HEK293 (cell line): Measurements from ENCODE around the gene L3MBTL1.

Source experiments
- CTCF ChIA-PET: fragments of 350-600 bp; formaldehyde crosslinking; extraction: SDS; loops from one replicate; lab custom pipeline; 2021; ENCODE audit warnings: antibody characterized with exemption; lab: Yijun Ruan, JAX
- POLR2A ChIA-PET: fragments of 300-600 bp; formaldehyde crosslinking; extraction: SDS; loops from one replicate; lab custom pipeline; 2020; ENCODE audit warnings: antibody characterized with exemption, inconsistent platforms; lab: Yijun Ruan, JAX
- H3K27ac ChIP-seq: fragments of 200-500 bp; sonication (Bioruptor generic); 2 replicates; pipeline ENCODE4 v1.5.1; 2014; ENCODE audit warnings: low read depth, low read length, control low read depth, inconsistent platforms; ENCODE audit errors: extremely low read depth
- H3K36me3 ChIP-seq, 2 experiments: fragments of 200-500 bp in 1 of 2; sonication (Bioruptor generic) in 1 of 2; 1 replicate in 1 of 2; 2 replicates in 1 of 2; pipeline ENCODE4 v1.5.1; 2014 to 2017; ENCODE audit warnings: inconsistent platforms in 2 of 2, low read length in 2 of 2; ENCODE audit not compliant: control insufficient read depth in 2 of 2, insufficient read depth in 1 of 2
- H3K4me1 ChIP-seq: fragments of 200-500 bp; sonication (Bioruptor generic); 2 replicates; pipeline ENCODE4 v1.5.1; 2014; ENCODE audit warnings: mild to moderate bottlenecking, low read length, inconsistent platforms; ENCODE audit not compliant: control insufficient read depth, insufficient read depth
- H3K4me3 ChIP-seq: 2 replicates; pipeline ENCODE4 v1.5.1; 2011; ENCODE audit warnings: low read depth, mild to moderate bottlenecking, control low read depth, low read length, moderate library complexity
- H3K9me3 ChIP-seq: fragments of 200-500 bp; sonication (Bioruptor generic); 2 replicates; pipeline ENCODE4 v1.5.1; 2014; ENCODE audit warnings: low read depth, low read length, inconsistent platforms; ENCODE audit not compliant: control insufficient read depth, insufficient read depth
- ZFP41 ChIP-seq: fragments of 450-650 bp; formaldehyde crosslinking; IDR thresholded peaks from 2 replicates; pipeline ENCODE4 v1.5.1; 2016; ENCODE audit warnings: missing biosample characterization, missing genetic modification characterization, borderline replicate concordance
- ZNF138 ChIP-seq: fragments of 450-650 bp; formaldehyde crosslinking; IDR thresholded peaks from 2 replicates; pipeline ENCODE4 v1.5.1; 2016; ENCODE audit warnings: missing biosample characterization, missing genetic modification characterization, borderline replicate concordance
- ZNF146 ChIP-seq: fragments of 450-650 bp; formaldehyde crosslinking; IDR thresholded peaks from 2 replicates; pipeline ENCODE4 v1.5.1; 2016; ENCODE audit warnings: missing biosample characterization, missing genetic modification characterization
- ZNF175 ChIP-seq: fragments of 450-650 bp; formaldehyde crosslinking; IDR thresholded peaks from 2 replicates; pipeline ENCODE4 v1.5.1; 2016; ENCODE audit warnings: missing biosample characterization, missing genetic modification characterization
- ZNF2 ChIP-seq: fragments of 450-650 bp; formaldehyde crosslinking; IDR thresholded peaks from 2 replicates; pipeline ENCODE4 v1.5.1; 2016; ENCODE audit warnings: missing biosample characterization, missing genetic modification characterization
- ZNF302 ChIP-seq: fragments of 450-650 bp; formaldehyde crosslinking; IDR thresholded peaks from 2 replicates; pipeline ENCODE4 v1.5.1; 2016; ENCODE audit warnings: missing biosample characterization, missing genetic modification characterization, low read depth
- ZNF354C ChIP-seq: fragments of 450-650 bp; formaldehyde crosslinking; IDR thresholded peaks from 2 replicates; pipeline ENCODE4 v1.5.1; 2016; ENCODE audit warnings: missing biosample characterization, missing genetic modification characterization, low read depth, borderline replicate concordance
- ZNF391 ChIP-seq: fragments of 450-650 bp; formaldehyde crosslinking; IDR thresholded peaks from 2 replicates; pipeline ENCODE4 v1.5.1; 2016; ENCODE audit warnings: low read depth, missing biosample characterization, missing genetic modification characterization, borderline replicate concordance
- TF ChIP-seq, protein P1 (sequence below): fragments of 450-650 bp; formaldehyde crosslinking; IDR thresholded peaks from 2 replicates; pipeline ENCODE4 v1.5.1; 2016; ENCODE audit warnings: missing biosample characterization, missing genetic modification characterization
- TF ChIP-seq, protein P2 (sequence below): fragments of 450-650 bp; formaldehyde crosslinking; IDR thresholded peaks from 2 replicates; pipeline ENCODE4 v1.5.1; 2017; ENCODE audit warnings: missing biosample characterization, missing genetic modification characterization
- TF ChIP-seq, protein P3 (sequence below): fragments of 450-650 bp; formaldehyde crosslinking; conservative IDR thresholded peaks from 2 replicates; pipeline ENCODE4 v1.5.1; 2016; ENCODE audit warnings: low read depth, missing biosample characterization, missing genetic modification characterization

Gene L3MBTL1

DNA sequence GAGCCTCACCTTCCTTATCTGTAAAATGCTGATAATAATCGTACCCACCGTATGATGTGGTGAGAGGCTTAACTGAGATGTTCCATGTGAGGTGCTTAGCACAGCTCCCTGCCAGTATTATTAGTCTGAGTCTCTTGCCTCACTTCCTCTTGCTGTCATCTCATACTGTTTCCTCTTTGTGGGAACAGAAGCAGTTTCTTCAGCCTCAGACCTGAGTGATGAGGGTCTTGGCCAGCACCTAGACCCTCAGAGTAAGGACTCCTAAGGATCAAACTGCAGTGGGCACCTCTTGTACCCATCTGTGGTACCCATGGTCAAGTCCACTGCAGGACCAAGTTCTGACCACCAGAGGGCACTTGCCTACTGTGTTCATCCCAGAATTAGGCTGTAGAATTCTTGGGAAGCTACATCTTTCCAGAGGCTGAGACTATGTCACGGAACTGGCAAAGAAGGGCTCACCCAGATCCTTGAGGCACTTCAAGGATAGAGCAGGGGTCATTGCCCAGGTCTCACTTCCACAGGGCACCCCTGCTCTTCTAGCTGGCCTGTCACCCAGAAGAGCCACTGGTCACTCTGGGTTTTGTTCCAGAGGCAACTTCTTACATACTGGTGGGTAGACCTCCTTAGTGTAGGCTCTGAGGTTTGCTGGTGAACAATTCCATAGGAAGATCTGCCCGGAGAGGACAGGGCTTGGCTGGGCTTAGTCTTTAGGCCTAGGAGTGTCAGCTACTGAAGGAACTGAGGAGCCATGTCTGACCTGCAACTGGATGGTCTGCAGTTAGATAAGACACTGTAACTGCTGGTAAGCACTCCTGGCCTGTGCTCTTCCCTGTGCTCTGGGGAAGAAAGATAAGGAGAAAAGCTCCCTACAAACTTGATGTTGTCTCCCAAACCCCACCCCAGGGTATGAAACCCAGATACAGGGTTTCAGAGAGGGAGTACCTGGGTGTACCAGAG lies 30.7 kb downstream of the L3MBTL1 start (continued):
- 0 out of 2 replicates have a peak, but pooled peaks have one; percentile 30 for TF ChIP-seq ZNF2 (tag by site-specific recombination)
- TF ChIP-seq, all 188 proteins: peak for 5

DNA sequence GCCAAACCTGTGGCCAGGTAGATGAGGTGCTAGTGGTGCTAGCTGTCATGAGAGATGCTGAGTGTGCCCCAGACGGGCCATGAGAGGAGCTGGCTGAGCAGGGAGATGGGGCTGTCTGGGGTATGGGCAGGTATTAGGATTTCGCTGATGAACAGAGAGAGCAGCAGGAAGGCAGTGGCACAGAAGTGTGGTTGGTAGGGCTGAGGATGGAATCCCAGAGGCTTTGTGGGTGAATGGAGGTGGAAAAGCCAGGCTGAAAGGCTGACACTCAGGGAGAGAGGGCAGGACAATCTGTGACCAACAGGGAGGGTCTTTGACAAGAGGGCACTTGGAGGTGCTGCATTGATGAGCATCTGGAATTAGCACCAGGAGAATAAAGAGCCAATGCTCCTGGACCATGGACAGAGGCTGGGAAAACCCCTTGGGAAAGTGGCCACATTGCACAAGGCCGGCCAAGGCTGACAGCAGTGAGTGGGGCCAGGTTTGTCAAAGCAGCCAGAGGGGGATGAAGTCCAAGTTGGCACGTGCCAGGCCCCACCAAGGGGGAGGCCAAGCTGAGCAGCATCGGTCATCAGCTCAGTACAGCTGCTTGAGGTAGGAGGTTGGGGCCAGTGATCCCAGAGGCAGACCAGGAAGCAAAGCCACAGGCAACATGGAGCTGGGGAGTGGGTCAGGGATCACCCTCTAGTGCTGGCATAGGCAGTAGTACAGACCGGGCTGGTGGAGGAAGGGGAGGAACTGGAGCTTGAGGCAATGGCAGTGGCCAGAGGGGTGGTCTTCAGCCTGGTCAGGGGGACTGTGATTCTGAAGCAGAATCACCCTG lies 31.6 kb downstream of the L3MBTL1 start:
- Histone ChIP-seq H3K4me1 (no peaks in the 10 kb centered on the region), H3K36me3 (peaks cover 0 to 96% of the 10 kb centered on the region in 2 experiments; a peak in 1 of 3 replicates), H3K27ac (no peak overlapping the region), H3K4me3 (no peak overlapping the region), H3K9me3 (no peaks in the 10 kb centered on the region)
- ChIA-PET CTCF (interaction anchor here (0.6 to 3.4 kb wide), 27 partner anchors 9 to 638 kb away, joined by 3 to 22 read pairs (median 4); no protein-coding TSS in a partner anchor), POLR2A (interaction anchor here (1.4 kb wide), 1 partner anchor 51 kb away, joined by 4 read pairs; the partner anchor contains the start of gene IFT52)
- no peak for TF ChIP-seq ZNF354C (tag by site-specific recombination)
- no peak for TF ChIP-seq ZNF138 (tag by site-specific recombination)
- no peak for TF ChIP-seq ZNF175 (tag by site-specific recombination)
- TF ChIP-seq, protein P1, sequence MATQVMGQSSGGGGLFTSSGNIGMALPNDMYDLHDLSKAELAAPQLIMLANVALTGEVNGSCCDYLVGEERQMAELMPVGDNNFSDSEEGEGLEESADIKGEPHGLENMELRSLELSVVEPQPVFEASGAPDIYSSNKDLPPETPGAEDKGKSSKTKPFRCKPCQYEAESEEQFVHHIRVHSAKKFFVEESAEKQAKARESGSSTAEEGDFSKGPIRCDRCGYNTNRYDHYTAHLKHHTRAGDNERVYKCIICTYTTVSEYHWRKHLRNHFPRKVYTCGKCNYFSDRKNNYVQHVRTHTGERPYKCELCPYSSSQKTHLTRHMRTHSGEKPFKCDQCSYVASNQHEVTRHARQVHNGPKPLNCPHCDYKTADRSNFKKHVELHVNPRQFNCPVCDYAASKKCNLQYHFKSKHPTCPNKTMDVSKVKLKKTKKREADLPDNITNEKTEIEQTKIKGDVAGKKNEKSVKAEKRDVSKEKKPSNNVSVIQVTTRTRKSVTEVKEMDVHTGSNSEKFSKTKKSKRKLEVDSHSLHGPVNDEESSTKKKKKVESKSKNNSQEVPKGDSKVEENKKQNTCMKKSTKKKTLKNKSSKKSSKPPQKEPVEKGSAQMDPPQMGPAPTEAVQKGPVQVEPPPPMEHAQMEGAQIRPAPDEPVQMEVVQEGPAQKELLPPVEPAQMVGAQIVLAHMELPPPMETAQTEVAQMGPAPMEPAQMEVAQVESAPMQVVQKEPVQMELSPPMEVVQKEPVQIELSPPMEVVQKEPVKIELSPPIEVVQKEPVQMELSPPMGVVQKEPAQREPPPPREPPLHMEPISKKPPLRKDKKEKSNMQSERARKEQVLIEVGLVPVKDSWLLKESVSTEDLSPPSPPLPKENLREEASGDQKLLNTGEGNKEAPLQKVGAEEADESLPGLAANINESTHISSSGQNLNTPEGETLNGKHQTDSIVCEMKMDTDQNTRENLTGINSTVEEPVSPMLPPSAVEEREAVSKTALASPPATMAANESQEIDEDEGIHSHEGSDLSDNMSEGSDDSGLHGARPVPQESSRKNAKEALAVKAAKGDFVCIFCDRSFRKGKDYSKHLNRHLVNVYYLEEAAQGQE (tag by site-specific recombination): peak; percentile 88

DNA sequence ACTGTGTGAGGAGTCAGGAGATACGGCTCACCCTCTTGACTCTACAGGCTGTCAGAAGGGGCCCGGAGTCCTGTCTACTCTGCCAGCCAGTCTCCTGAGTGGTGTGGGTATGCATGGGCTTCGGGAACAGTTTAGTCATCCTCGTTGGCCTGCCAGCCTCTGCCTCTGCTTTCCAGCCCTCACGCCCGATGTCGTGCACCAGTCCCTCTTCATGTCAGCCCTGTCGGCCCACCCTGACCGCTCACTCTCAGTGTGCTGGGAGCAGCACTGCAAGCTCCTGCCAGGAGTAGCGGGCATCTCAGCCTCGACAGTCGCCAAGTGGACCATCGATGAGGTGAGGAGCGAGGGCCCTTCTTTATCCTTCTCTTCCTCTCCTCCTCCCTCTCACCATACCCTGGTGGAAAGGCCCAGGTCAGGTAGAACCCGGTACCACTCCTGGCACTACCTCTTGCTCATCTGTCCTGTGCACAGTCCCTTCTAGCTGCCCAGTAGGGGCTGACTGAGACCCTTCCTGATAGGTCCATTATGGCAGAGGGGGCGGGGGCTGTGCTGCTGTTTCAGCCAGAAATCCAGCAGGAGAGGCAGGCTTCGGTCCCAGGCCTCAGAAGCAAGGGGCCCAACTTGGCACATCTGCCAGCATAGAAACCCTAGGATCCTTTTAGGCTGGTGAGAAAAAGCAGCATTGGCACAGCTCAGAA lies 32.6 kb downstream of the L3MBTL1 start:
- POLR2A ChIA-PET: no interaction called here
- Histone ChIP-seq H3K9me3 (no peaks in the 10 kb centered on the region), H3K4me3 (no peak overlapping the region), H3K36me3 (peaks cover 0 to 91% of the 10 kb centered on the region in 2 experiments; a peak in 1 of 3 replicates), H3K27ac (no peak overlapping the region), H3K4me1 (no peaks in the 10 kb centered on the region)
- CTCF ChIA-PET: interaction anchor here (0.7 to 2.8 kb wide), 3 partner anchors 152 to 552 kb away, joined by 3 to 22 read pairs (median 3); no protein-coding TSS in a partner anchor
- TF ChIP-seq ZNF391 (tag by site-specific recombination) (no peak), ZNF138 (tag by site-specific recombination) (no peak), ZNF302 (no peak), ZNF146 (no peak), ZFP41 (tag by site-specific recombination) (no peak)
- TF ChIP-seq, protein P2, sequence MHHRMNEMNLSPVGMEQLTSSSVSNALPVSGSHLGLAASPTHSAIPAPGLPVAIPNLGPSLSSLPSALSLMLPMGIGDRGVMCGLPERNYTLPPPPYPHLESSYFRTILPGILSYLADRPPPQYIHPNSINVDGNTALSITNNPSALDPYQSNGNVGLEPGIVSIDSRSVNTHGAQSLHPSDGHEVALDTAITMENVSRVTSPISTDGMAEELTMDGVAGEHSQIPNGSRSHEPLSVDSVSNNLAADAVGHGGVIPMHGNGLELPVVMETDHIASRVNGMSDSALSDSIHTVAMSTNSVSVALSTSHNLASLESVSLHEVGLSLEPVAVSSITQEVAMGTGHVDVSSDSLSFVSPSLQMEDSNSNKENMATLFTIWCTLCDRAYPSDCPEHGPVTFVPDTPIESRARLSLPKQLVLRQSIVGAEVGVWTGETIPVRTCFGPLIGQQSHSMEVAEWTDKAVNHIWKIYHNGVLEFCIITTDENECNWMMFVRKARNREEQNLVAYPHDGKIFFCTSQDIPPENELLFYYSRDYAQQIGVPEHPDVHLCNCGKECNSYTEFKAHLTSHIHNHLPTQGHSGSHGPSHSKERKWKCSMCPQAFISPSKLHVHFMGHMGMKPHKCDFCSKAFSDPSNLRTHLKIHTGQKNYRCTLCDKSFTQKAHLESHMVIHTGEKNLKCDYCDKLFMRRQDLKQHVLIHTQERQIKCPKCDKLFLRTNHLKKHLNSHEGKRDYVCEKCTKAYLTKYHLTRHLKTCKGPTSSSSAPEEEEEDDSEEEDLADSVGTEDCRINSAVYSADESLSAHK: no peak
- TF ChIP-seq, protein P3, sequence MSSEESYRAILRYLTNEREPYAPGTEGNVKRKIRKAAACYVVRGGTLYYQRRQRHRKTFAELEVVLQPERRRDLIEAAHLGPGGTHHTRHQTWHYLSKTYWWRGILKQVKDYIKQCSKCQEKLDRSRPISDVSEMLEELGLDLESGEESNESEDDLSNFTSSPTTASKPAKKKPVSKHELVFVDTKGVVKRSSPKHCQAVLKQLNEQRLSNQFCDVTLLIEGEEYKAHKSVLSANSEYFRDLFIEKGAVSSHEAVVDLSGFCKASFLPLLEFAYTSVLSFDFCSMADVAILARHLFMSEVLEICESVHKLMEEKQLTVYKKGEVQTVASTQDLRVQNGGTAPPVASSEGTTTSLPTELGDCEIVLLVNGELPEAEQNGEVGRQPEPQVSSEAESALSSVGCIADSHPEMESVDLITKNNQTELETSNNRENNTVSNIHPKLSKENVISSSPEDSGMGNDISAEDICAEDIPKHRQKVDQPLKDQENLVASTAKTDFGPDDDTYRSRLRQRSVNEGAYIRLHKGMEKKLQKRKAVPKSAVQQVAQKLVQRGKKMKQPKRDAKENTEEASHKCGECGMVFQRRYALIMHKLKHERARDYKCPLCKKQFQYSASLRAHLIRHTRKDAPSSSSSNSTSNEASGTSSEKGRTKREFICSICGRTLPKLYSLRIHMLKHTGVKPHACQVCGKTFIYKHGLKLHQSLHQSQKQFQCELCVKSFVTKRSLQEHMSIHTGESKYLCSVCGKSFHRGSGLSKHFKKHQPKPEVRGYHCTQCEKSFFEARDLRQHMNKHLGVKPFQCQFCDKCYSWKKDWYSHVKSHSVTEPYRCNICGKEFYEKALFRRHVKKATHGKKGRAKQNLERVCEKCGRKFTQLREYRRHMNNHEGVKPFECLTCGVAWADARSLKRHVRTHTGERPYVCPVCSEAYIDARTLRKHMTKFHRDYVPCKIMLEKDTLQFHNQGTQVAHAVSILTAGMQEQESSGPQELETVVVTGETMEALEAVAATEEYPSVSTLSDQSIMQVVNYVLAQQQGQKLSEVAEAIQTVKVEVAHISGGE (tag by site-specific recombination): no peak
